Mesothelial cell of epicardium (in vitro differentiated cells): ENCODE results near the gene SUSD5. TPM values are rescaled to one million over a fixed set of nuclear protein-coding genes. Genes with fewer than 3 reads are reported as not detected.

ENCODE experiments used
- DNase-seq, 2 experiments: peaks; one replicate each; pipeline ENCODE4 v3.0.0; 2021; ENCODE audit warnings: low spot score in 2 of 2; ENCODE audit not compliant: unreplicated experiment in 2 of 2
- H3K27ac Mint-ChIP-seq: 2 replicates; pipeline ENCODE4 v1.8.0; 2021; ENCODE audit warnings: mixed read lengths
- H3K27me3 Mint-ChIP-seq: 2 replicates; pipeline ENCODE4 v1.8.0; 2021; ENCODE audit warnings: low read depth, mixed read lengths
- H3K36me3 Mint-ChIP-seq: 2 replicates; pipeline ENCODE4 v1.8.0; 2021; ENCODE audit warnings: mixed read lengths
- H3K4me1 Mint-ChIP-seq: 2 replicates; pipeline ENCODE4 v1.8.0; 2021; ENCODE audit warnings: mixed read lengths
- H3K4me3 Mint-ChIP-seq: 2 replicates; pipeline ENCODE4 v1.8.0; 2021; ENCODE audit warnings: mild to moderate bottlenecking, moderate library complexity, mixed read lengths
- H3K9me3 Mint-ChIP-seq: 2 replicates; pipeline ENCODE4 v1.8.0; 2021; ENCODE audit warnings: mixed read lengths
- total RNA-seq: library from RNA; stranded (reverse); gene quantifications from 3 replicates; pipeline ENCODE4 v1.2.1, GENCODE V29; 2021
- TF ChIP-seq, protein P1 (sequence below): fragments of 200-600 bp; sonication (generic); IDR thresholded peaks from one replicate; pipeline ENCODE4 v1.5.0; 2021; ENCODE audit warnings: antibody characterized with exemption; ENCODE audit not compliant: unreplicated experiment

Gene SUSD5
- total RNA-seq, 1 donor from 2014 or later, result 1.3 TPM

- Mint-ChIP-seq H3K27me3 (no peaks in the 10 kb centered on the region), H3K9me3 (no peaks in the 10 kb centered on the region), H3K36me3 (peaks cover 19% of the 10 kb centered on the region), H3K4me3 (no peak overlapping the region), H3K4me1 (no peaks in the 10 kb centered on the region), H3K27ac (no peak overlapping the region)
- no peak for DNase-seq
- TF ChIP-seq, protein P1, sequence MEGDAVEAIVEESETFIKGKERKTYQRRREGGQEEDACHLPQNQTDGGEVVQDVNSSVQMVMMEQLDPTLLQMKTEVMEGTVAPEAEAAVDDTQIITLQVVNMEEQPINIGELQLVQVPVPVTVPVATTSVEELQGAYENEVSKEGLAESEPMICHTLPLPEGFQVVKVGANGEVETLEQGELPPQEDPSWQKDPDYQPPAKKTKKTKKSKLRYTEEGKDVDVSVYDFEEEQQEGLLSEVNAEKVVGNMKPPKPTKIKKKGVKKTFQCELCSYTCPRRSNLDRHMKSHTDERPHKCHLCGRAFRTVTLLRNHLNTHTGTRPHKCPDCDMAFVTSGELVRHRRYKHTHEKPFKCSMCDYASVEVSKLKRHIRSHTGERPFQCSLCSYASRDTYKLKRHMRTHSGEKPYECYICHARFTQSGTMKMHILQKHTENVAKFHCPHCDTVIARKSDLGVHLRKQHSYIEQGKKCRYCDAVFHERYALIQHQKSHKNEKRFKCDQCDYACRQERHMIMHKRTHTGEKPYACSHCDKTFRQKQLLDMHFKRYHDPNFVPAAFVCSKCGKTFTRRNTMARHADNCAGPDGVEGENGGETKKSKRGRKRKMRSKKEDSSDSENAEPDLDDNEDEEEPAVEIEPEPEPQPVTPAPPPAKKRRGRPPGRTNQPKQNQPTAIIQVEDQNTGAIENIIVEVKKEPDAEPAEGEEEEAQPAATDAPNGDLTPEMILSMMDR, result no peak
Observed at GRCh38 chr3:33122991-33123390, 95.6 kb downstream of the SUSD5 start.

- peaks cover 16% of the 10 kb centered on the region for H3K4me1 Mint-ChIP-seq
- DNase-seq, result no peak
- no peaks in the 10 kb centered on the region for H3K27me3 Mint-ChIP-seq
- peaks cover 8% of the 10 kb centered on the region for H3K36me3 Mint-ChIP-seq
- no peak overlapping the region for H3K27ac Mint-ChIP-seq
- TF ChIP-seq, protein P1, result no peak
- H3K4me3 Mint-ChIP-seq, result no peak overlapping the region
- no peaks in the 10 kb centered on the region for H3K9me3 Mint-ChIP-seq
Observed at GRCh38 chr3:33119891-33120290, 98.7 kb downstream of the SUSD5 start.

- H3K4me3 Mint-ChIP-seq, result no peak overlapping the region
- peaks cover 25% of the 10 kb centered on the region for H3K4me1 Mint-ChIP-seq
- H3K36me3 Mint-ChIP-seq, result peaks cover 3% of the 10 kb centered on the region
- no peak overlapping the region for H3K27ac Mint-ChIP-seq
- DNase-seq, result no peak
- H3K27me3 Mint-ChIP-seq, result no peaks in the 10 kb centered on the region
- no peaks in the 10 kb centered on the region for H3K9me3 Mint-ChIP-seq
- TF ChIP-seq, protein P1, result no peak
Observed at GRCh38 chr3:33117461-33117860, 101.1 kb downstream of the SUSD5 start.

DNA sequence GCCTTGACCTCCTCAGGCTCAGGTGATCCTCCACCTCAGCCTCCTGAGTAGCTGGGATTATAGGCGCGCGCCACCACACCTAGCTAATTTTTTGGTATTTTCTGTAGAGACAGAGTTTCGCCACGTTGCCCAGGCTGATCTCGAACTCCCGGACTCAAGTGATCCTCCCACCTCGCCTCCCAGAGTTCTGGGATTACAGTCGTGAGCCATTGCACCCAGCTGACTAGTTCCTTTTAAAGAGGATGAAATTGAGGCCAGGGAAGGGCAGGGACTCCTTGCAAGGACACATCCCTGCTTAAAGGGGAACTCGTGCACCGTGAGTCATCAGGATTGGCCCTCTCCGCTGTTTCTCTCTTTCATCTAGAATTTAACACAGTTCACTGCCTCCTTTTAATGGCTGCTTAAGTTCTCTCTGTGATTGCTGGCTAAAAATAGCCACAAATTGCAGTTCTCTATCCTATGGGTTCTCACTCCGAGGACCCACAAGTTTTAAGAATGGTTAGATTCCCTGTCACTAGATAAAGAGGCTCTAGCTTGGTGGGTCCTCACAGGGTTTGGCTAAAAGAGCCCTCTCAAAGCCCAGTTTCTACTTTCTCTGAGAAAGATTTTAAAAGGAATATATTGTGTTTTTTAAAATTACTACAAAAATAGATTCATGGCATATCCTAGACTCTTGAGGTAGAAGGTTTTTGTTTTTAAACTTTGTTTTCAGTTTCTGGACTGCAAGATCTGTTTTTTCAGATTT, 103.4 kb downstream of the SUSD5 start:
- Mint-ChIP-seq H3K27ac (peak overlapping the region; percentile 85), H3K27me3 (no peaks in the 10 kb centered on the region), H3K4me3 (peak overlapping the region; percentile 81), H3K4me1 (peaks cover 25% of the 10 kb centered on the region), H3K36me3 (no peaks in the 10 kb centered on the region), H3K9me3 (peaks cover 5% of the 10 kb centered on the region)
- DNase-seq, result no peak
- TF ChIP-seq, protein P1, result no peak

- peaks cover 25% of the 10 kb centered on the region for H3K4me1 Mint-ChIP-seq
- TF ChIP-seq, protein P1, result no peak
- peak overlapping the region; percentile 81 for H3K4me3 Mint-ChIP-seq
- peaks cover 5% of the 10 kb centered on the region for H3K9me3 Mint-ChIP-seq
- no peak for DNase-seq
- no peaks in the 10 kb centered on the region for H3K36me3 Mint-ChIP-seq
- H3K27ac Mint-ChIP-seq, result peak overlapping the region; percentile 85
- H3K27me3 Mint-ChIP-seq, result no peaks in the 10 kb centered on the region
Observed at GRCh38 chr3:33114622-33115023, 104.0 kb downstream of the SUSD5 start.
